ELF-1 (cell line): ENCODE data around the gene ALPK3.

Experiments used
- DNase-seq: peaks from one replicate; pipeline ENCODE4 v3.0.0-alpha.2; 2016; ENCODE audit warnings: low read depth, low spot score

The ALPK3 gene

GRCh38 chr15:84846269-84846668, 29.1 kb downstream of the ALPK3 start:
- no peak for DNase-seq

DNA sequence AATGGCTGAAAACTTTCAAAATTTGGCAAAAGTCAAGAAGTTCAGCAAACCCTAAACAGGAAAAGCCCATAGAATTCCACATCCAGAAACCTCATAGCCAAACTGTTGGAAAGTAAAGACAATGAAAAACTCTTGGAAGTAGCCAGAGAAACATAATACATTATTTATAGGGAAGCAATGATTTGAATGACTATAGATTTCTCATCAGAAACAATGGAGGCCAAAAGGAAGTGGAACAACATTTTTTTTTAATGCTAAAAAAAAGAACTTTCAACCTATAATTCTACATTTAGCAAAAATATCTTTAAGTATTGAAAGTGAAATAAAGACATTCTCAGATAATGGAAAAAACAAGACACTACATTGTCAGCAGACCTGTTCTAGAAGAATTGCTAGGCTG, 30.2 kb downstream of the ALPK3 start:
- no peak for DNase-seq

GRCh38 chr15:84852212-84852611, 35.1 kb downstream of the ALPK3 start:
- DNase-seq: no peak

DNA sequence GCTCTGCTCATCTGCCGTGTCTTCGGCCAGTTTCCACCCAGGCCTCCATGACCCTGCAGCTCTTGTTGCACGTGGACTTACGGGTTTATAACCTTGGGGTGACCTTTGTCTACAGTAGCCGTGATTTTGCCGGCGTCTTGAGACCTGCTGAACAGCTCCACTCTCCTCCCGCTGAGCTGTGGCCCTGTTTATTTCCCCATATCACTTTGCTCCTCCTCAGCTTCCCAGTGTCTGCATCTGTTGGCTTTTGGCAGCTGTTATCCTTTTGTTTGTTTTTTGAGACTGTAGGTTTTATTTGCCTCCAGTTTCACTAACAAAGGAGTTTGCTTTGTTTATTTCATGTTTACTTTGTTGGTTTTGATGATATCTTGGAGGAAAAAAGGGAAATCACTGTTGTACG, 38.0 kb downstream of the ALPK3 start:
- DNase-seq: no peak

GRCh38 chr15:84855765-84856164, 38.6 kb downstream of the ALPK3 start:
- DNase-seq: no peak

GRCh38 chr15:84856731-84857417, 39.7 kb downstream of the ALPK3 start:
- DNase-seq: no peak

- no peak for DNase-seq
These were observed 40.4 kb downstream of the ALPK3 start for GRCh38 chr15:84857418-84858004.

DNA sequence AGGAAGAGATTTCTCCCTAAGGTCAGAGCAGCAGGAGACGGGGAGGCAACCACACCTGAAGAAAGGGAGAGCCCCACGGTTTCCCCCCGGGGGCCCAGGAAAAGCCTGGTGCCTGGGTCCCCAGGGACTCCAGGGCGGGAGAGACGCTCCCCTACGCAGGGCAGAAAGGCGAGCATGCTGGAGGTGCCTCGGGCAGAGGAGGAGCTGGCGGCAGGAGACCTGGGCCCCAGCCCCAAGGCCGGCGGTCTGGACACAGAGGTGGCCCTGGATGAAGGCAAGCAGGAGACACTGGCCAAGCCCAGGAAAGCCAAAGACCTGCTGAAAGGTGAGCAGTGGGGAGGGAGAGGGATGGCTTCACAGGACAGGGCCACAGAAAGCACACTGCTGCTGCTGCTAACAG, 41.1 kb downstream of the ALPK3 start:
- DNase-seq: no peak

- DNase-seq: no peak
These were observed 42.0 kb downstream of the ALPK3 start for GRCh38 chr15:84859144-84859543.

DNA sequence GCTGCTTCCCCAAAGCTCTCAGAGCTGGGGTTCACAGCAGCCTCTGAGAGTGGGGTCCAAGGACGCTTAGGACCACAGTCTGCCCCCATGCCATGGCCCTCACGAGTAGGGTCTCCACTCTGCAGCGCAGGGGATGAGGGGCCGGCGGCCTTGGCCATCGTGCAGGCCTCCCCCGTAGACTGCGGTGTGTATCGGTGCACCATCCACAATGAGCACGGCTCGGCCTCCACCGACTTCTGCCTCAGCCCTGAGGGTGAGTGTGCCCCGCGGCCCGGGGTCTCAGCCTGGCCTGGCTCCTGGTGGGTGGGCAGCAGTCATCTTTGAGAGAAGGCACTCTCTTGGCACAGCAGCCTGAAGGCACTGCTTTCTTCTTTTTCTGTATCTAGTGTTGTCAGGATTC, 42.5 kb downstream of the ALPK3 start:
- no peak for DNase-seq

DNA sequence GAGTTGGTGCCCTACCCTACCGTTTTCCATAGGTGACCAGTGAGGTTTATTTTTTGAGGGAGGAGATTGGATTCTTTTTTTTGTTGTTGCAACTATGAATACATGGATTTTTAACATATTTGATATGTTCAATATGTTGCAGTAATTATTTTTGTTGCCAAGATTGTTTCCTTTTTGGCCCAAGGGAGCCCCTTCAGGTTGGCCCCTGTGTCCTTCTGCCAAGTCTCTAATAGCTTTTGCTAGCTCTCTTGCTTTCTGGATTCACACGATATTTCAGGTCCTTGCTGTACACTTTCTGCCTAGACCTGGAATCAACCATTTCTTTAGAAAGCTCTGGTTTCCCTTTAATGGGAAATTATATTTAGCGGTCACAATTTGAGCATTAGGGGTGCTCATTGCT, 44.6 kb downstream of the ALPK3 start:
- DNase-seq: no peak

GRCh38 chr15:84862214-84862975, 45.2 kb downstream of the ALPK3 start:
- no peak for DNase-seq

GRCh38 chr15:84863565-84864443, 46.6 kb downstream of the ALPK3 start:
- DNase-seq: no peak

- no peak for DNase-seq
These were observed 47.3 kb downstream of the ALPK3 start for GRCh38 chr15:84864444-84864795.

DNA sequence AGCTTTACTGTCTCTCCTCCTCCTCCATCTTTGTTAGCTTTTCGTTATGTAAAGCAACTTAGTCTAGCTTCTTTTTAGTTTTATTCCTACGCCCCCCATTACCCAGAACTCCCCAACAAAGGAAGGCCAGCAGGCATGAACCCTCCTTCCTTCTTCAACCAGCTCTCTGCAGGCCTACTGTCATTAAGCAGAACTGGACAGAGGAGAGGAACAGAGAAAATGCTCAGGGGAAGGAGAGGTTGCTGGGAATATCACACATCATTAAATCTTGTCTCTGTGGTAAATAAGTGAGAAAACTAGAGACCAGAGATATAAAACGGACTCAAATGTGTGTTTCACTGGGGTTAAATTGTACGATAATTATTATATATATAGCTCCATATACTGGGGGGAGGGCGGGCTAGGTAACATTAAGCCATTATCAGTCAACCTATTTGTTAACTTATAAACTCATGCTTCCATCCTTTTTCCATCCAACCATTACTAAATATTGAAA, 48.0 kb downstream of the ALPK3 start:
- no peak for DNase-seq

DNA sequence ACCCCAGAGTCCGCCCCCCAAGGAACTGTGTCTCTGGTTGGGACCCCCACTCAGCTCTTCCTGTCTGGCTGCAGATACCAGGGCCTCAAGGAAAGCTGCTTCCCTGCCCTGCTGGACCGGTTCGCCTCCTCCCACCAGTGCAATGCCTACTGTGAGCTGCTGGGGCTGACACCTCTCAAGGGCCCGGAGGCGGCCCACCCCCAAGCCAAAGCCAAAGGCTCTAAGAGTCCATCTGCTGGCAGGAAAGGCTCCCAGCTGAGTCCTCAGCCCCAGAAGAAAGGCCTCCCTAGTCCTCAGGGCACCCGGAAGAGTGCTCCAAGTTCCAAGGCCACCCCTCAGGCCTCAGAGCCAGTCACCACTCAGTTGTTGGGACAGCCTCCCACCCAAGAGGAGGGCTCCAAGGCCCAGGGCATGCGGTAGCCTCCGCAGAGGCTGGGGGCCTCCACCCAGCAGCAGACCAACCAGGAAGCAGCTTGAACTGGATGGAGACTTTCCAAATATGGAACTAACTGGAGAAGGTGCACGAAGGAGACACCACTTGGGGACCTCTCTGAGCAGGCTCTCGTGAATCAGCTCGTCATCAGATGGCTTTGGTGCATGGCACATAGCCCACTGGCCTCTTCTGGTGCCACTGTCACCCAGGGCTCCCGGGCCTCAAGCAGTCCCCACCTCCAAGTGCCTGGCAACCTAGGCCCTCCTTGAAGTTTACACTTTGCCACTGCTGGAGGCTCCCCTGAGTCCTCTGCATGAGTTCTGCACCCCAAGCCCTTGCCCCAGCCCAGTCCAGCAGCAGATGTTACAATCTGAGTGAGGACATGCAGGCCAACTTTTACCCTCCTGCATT, 51.1 kb downstream of the ALPK3 start:
- DNase-seq: no peak

GRCh38 chr15:84869510-84869909, 52.4 kb downstream of the ALPK3 start:
- no peak for DNase-seq

DNA sequence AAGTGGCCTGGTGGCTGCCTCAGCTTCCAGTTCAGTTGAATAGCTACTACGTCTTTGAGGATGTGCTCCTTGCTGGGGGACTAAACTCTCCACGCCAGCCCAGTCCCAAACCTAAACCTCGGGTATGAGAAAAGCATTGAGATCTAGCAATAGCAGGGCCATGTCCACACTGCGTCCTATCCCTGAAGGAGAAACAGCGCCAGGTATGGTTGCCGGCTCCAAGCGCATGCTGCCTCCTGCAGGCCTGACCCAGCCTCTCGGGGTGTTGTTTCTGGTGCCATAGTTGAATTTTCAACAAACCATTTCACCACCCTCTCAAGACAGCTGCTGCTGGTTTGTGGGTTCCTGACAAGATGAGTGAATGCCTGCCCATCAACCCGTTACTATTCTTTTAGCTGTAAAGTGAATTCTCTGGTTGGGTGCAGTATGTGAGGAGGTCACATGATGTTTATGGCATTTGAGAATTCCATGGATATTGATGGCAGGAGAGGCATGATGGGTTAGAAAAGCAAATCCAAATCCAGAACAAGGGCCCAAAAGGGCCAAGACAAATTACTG, 54.4 kb downstream of the ALPK3 start:
- no peak for DNase-seq

GRCh38 chr15:84872009-84872910, 55.1 kb downstream of the ALPK3 start:
- no peak for DNase-seq

- DNase-seq: no peak
These were observed 56.8 kb downstream of the ALPK3 start for GRCh38 chr15:84873997-84874396.
